ENCODE measurements around the gene AGPAT4.

GRCh38 chr6:161166677-161167076 lies 107.2 kb downstream of the AGPAT4 start:
- TF ChIP-seq JUND (IDR thresholded peaks at IDR 0.05), result no peak
- TF ChIP-seq, protein P1, sequence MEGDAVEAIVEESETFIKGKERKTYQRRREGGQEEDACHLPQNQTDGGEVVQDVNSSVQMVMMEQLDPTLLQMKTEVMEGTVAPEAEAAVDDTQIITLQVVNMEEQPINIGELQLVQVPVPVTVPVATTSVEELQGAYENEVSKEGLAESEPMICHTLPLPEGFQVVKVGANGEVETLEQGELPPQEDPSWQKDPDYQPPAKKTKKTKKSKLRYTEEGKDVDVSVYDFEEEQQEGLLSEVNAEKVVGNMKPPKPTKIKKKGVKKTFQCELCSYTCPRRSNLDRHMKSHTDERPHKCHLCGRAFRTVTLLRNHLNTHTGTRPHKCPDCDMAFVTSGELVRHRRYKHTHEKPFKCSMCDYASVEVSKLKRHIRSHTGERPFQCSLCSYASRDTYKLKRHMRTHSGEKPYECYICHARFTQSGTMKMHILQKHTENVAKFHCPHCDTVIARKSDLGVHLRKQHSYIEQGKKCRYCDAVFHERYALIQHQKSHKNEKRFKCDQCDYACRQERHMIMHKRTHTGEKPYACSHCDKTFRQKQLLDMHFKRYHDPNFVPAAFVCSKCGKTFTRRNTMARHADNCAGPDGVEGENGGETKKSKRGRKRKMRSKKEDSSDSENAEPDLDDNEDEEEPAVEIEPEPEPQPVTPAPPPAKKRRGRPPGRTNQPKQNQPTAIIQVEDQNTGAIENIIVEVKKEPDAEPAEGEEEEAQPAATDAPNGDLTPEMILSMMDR (IDR thresholded peaks at IDR 0.05 in 2 of 3, conservative IDR thresholded peaks at IDR 0.05 in 1 of 3; ENCODE audit: borderline replicate concordance in 1 of 3, insufficient read depth in 1 of 3, low read depth in 2 of 3, low read length in 2 of 3), result no peak
- TF ChIP-seq REST (IDR thresholded peaks at IDR 0.05; ENCODE audit: low read depth), result no peak
- TF ChIP-seq ELF1 (IDR thresholded peaks at IDR 0.05; ENCODE audit: borderline replicate concordance, low read depth), result no peak
- no peak for TF ChIP-seq FOSL1 (IDR thresholded peaks at IDR 0.05; ENCODE audit: low read depth)
- no peak for TF ChIP-seq EZH2 (IDR thresholded peaks at IDR 0.05)
- no peak for TF ChIP-seq EZH2phosphoT487 (IDR thresholded peaks at IDR 0.05; ENCODE audit: borderline replicate concordance)
- TF ChIP-seq ZBTB33 (IDR thresholded peaks at IDR 0.05; ENCODE audit: extremely low read depth, insufficient replicate concordance, low read length), result no peak

Data from HCT116 (cell line).